ENCODE results near the gene KAT2B. TPM values are rescaled to one million over a fixed set of nuclear protein-coding genes. Genes with fewer than 3 reads are reported as not detected.

KAT2B gene
- total and polyA plus RNA-seq, 2 of the 8 experiments (the other 6 are each of a cell fraction or from before 2014, with no cell fraction given) = 0.24 to 0.91 TPM

DNA sequence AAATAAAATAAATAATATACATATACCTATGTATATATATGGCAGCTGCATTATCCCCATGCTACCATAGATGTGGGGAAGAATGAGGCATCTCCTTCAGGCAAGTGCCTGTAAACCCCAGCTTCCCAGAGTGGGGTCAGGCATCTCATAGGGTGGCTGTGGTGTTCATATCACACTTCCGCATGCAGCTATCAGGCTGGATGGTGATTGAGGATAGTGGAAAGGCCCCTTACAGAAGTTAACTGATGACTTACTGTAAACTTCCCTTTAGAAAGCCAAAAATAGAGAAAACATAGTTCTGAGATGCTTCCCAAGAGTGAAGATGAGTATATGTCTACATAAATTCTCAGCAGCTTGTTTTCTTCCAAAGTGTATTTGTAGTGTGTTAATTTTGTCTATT lies 24.7 kb upstream of the KAT2B start (continued):
- no peak for TF ChIP-seq CHD7 (IDR thresholded peaks at IDR 0.05; ENCODE audit: insufficient replicate concordance, low read length)
- no peak for TF ChIP-seq SRF (IDR thresholded peaks at IDR 0.05; ENCODE audit: low read depth, low read length)
- no peak for TF ChIP-seq CTBP2 (IDR thresholded peaks at IDR 0.05; ENCODE audit: borderline replicate concordance, insufficient read depth, insufficient read length, low read length)
- TF ChIP-seq GTF2F1 (IDR thresholded peaks at IDR 0.05; ENCODE audit: borderline replicate concordance, low read depth, low read length) = no peak
- TF ChIP-seq RAD21 (IDR thresholded peaks at IDR 0.05 in 1 of 2, conservative IDR thresholded peaks at IDR 0.05 in 1 of 2; ENCODE audit: low read depth in 2 of 2, low read length in 2 of 2) = no peak
- TF ChIP-seq KDM4A (IDR thresholded peaks at IDR 0.05; ENCODE audit: low read depth, low read length, severe bottlenecking) = no peak
- no peak for TF ChIP-seq E2F6 (IDR thresholded peaks at IDR 0.05)
- no peak for TF ChIP-seq TCF12 (IDR thresholded peaks at IDR 0.05; ENCODE audit: low read depth, low read length)
- no peak for TF ChIP-seq NRF1 (IDR thresholded peaks at IDR 0.05; ENCODE audit: low read depth, low read length)
- no peak for TF ChIP-seq EP300 (IDR thresholded peaks at IDR 0.05; ENCODE audit: borderline replicate concordance in 1 of 2, low read depth in 2 of 2, low read length in 2 of 2)
